ENCODE results near the gene NEGR1. TPM values are rescaled to one million over a fixed set of nuclear protein-coding genes. Genes with fewer than 3 reads are reported as not detected.

NEGR1 gene
- total and polyA plus RNA-seq, 9 donors, result 4.7 to 15.1 (median 9.1) TPM

GRCh38 chr1:72278461-72278860 is 3.9 kb downstream of the NEGR1 start:
- no peaks in the 10 kb centered on the region for H3K4me1 ChIP-seq (ENCODE audit: insufficient read depth)
- H3K27ac ChIP-seq, result no peak overlapping the region
- no peak for DNase-seq
- TF ChIP-seq EP300 (IDR thresholded peaks at IDR 0.05) (no peak), POLR2A (IDR thresholded peaks at IDR 0.05) (no peak), CTCF (IDR thresholded peaks at IDR 0.05) (no peak)
- no peaks in the 10 kb centered on the region for H3K36me3 ChIP-seq
- H3K9me3 ChIP-seq, result no peaks in the 10 kb centered on the region
- intact Hi-C loops (cut with DNase I), result no loop called here
- no peak overlapping the region for H3K4me3 ChIP-seq
- no peaks in the 10 kb centered on the region for H3K27me3 ChIP-seq

GRCh38 chr1:72271555-72272085 is 10.7 kb downstream of the NEGR1 start:
- intact Hi-C loops (cut with DNase I), result no loop called here

GRCh38 chr1:72262735-72263134 is 19.6 kb downstream of the NEGR1 start:
- H3K36me3 ChIP-seq, result no peaks in the 10 kb centered on the region
- 73 to 80% (median 75%) methylated on average over 2 of the region's 2 CpGs for WGBS, 3 donors
- no peaks in the 10 kb centered on the region for H3K9me3 ChIP-seq
- H3K4me3 ChIP-seq, result no peak overlapping the region
- TF ChIP-seq EP300 (IDR thresholded peaks at IDR 0.05) (no peak), CTCF (IDR thresholded peaks at IDR 0.05) (no peak), POLR2A (IDR thresholded peaks at IDR 0.05) (no peak)
- H3K27ac ChIP-seq, result no peak overlapping the region
- intact Hi-C loops (cut with DNase I), result no loop called here
- no peaks in the 10 kb centered on the region for H3K4me1 ChIP-seq (ENCODE audit: insufficient read depth)
- H3K27me3 ChIP-seq, result peaks cover 5% of the 10 kb centered on the region
- no peak for DNase-seq

More at GRCh38 chr1:72271555-72272085, 10.7 kb downstream of the NEGR1 start:
- Histone ChIP-seq H3K4me3 (no peak overlapping the region), H3K4me1 (ENCODE audit: insufficient read depth) (no peaks in the 10 kb centered on the region), H3K9me3 (no peaks in the 10 kb centered on the region), H3K36me3 (no peaks in the 10 kb centered on the region), H3K27ac (no peak overlapping the region), H3K27me3 (no peaks in the 10 kb centered on the region)
- WGBS, 3 donors, result 76 to 79% (median 78%) methylated on average over 6 of the region's 6 CpGs
- TF ChIP-seq CTCF (IDR thresholded peaks at IDR 0.05) (no peak), POLR2A (IDR thresholded peaks at IDR 0.05) (no peak), EP300 (IDR thresholded peaks at IDR 0.05) (no peak)
- no peak for DNase-seq

GRCh38 chr1:72253132-72253531 is 29.2 kb downstream of the NEGR1 start:
- H3K27me3 ChIP-seq, result no peaks in the 10 kb centered on the region
- no peak for TF ChIP-seq POLR2A (IDR thresholded peaks at IDR 0.05)
- no peak for TF ChIP-seq CTCF (IDR thresholded peaks at IDR 0.05)
- no peak for TF ChIP-seq EP300 (IDR thresholded peaks at IDR 0.05)
- H3K9me3 ChIP-seq, result no peaks in the 10 kb centered on the region
- intact Hi-C loops (cut with DNase I), result no loop called here
- no peak overlapping the region for H3K4me3 ChIP-seq
- DNase-seq, result no peak
- H3K4me1 ChIP-seq (ENCODE audit: insufficient read depth), result no peaks in the 10 kb centered on the region
- H3K36me3 ChIP-seq, result no peaks in the 10 kb centered on the region
- no peak overlapping the region for H3K27ac ChIP-seq

Measured in ovary (tissue), 9 donors.